Right forelimb (tissue), 1 donor: ENCODE results near the gene PRDM7.
A peak's percentile ranks its signal among the peaks of the same experiment; 100 is the strongest.
"Not testable (repeated sequence)": the region's sequence is repeated elsewhere in the genome, so short reads cannot be mapped to it uniquely, and the experiment has no call there.

Experiments used
- DNase-seq: peaks from one replicate; pipeline ENCODE4 v3.0.0-alpha.2; 2018

The PRDM7 gene

DNA sequence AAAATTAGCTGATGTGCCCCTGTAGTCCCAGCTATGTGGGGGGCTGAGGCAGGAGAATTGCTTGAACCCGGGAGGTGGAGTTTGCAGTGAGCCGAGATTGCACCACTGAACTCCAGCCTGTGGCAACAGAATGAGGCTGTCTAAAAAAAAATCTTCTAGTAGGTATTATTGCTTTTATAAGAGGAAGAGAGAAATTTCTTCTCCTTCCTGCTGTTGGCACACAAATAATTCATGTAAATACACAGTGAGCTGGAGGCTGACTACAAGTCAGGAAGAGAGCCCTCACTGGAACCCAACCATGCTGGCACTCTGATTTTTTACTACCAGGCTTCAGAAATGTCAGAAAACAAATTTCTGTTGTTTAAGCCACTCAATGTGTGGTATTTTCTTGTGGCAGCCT lies 6.7 kb downstream of the PRDM7 start:
- no peak for DNase-seq

DNA sequence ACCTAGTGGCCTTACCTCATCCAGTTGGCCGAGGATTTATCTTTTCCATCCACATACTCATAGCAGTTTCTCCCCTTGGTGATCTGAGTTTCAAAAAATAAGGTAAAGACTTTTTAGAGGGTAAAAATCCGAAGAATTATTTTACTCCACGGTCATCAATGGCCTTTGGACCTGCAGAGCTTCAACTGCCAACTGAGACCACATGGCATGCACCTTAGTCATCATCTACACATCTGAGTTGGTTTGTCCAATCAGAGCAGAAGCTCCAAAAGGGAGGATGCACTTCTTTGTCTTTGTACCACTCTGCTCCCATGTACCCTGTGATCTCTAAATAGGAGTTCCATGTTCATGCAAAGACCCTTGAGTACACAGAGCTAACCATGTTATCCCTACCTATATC lies 15.7 kb downstream of the PRDM7 start:
- no peak for DNase-seq

DNA sequence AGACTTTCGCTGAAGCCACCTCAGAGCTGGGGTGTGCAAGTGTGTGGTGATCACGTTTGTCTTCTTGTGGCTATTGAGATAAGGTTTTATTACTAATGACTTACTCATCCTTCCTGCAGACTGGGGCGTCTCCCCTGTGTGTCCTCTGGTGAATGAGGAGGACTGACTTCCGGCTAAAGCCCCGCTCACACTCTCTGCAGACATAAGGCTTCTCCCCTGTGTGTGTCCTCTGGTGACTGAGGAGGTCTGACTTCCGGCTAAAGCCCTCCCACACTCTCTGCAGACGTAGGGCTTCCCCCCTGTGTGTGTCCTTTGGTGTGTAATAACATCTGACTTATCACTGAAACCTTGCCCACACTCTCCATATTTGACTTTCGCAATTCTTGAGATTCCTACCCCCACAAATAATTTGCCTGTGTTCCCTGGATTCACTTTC lies 19.4 kb downstream of the PRDM7 start:
- no peak for DNase-seq

DNA sequence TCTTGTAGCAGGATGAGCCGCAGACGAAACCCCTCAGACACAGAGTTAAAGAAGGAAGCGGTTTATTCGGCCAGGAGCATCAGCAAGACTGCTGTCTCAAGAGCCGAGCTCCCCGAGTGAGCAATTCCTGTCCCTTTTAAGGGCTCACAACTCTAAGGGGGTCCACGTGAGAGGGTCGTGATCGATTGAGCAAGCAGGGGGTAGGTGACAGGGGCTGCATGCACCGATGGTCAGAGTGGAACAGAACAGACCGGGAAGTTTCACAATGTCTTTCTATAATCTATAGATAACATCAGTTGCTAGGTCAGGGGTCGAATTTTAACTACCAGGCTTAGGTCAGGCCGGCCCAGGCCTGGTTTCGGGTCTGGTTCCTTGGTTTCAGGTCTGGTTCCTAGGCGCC lies 20.6 kb downstream of the PRDM7 start:
- not testable (repeated sequence) for DNase-seq

DNA sequence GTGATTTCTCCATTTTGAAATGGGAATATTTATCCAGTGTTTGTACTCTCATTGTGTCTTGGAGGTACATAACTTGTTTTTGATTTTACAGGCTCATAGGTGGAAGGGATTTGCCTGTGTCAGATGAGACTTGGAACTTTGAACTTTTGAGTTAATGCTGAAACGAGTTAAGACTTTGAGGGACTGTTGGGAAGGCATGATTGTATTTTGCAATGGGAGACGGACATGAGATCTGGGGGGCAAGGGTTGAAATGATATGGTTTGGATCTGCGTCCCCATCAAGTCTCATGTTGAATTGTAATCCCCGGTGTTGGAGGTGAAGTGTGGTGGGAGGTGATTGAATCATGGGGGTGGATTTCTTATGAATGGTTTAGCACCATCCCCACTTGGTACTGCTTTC lies 21.8 kb downstream of the PRDM7 start:
- no peak for DNase-seq

DNA sequence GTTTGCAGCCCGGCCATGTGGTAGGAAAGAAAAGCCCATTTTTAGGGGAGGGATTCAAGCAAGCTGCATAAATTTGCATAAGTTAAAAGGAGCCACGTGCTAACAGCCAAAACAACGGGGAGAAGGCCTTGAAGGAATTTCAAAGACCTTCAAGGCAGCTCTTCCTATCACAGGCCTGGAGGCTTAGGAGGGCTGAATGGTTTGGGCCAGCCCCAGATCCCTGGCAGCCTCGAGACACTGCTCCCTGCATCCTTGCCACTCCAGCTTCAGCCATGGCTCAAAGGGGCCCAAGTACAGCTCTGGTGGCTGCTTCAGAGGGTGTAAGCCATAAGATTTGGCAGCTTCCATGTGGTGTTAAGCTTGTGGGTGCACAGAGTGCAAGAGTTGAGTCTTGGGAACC lies 22.6 kb downstream of the PRDM7 start:
- no peak for DNase-seq

DNA sequence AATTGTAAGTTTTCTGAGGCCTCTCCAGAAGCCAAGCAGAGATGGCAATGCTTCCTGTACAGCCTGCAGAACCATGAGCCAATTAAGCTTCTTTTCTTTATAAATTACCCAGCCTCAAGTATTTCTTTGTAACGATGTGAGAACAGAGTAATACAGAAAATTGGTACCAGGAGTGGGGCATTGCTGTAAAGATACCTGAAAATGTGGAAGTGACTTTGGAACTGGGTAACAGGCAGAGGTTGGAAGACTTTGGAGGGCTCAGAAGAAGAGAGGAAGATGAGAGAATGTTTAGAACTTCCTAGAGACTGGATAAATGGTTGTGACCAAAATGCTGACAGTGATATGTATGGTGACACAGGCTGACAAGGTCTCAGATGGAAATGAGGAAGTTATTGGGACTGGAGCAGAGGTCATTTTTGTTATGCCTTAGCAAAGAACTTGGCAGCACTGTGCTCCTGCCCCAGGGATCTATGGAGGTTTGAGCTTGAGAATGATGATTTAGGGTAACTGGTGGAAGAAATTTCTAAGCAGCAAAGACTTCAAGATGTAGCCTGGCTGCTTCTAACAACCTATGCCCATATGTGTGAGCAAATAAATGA lies 23.1 kb downstream of the PRDM7 start:
- no peak for DNase-seq

DNA sequence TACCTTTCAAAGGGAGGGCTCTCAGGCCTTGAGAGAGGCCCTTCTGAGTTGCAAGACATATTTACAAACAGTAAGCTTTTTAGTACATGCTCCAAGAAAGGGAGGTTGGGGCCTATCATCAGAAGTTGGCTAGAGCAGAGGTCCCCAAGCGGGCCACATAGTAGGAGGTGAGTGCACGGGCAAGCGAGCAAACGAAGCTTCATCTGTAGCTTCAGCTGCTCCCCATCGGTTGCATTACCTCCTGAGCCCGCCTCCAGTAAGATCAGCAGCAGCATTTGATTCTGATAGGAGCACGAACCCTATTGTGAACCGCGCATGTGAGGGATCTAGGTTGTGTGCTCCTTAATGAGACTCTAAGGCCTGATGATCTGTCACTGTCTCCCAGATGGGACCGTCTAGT lies 26.2 kb downstream of the PRDM7 start:
- DNase-seq: no peak

DNA sequence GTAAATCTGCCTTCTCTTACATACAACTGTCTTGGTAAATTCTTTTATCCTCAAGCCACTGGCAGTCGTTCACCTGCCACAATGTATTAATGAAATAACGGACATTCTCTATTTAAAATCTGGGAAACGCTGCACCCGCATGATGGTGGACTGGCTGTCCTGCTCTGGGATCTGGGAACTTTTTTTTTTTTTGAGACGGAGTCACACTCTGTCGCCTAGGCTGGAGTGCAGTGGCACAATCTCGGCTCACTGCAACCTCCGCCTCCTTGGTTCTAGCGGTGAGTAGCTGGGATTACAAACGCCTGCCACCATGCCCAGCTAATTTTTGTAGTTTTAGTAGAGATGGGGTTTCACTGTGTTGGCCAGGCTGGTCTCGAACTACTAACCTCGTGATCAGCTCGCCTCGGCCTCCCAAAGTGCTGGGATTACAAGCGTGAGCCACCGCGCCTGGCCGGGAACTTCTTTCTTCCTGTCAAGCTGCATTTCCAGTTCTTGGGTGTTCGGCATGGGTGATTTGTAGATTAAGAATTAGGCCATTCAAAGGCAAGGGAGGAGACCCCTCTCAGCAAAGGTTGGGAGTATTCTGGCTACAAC lies 28.3 kb downstream of the PRDM7 start:
- DNase-seq: no peak

DNA sequence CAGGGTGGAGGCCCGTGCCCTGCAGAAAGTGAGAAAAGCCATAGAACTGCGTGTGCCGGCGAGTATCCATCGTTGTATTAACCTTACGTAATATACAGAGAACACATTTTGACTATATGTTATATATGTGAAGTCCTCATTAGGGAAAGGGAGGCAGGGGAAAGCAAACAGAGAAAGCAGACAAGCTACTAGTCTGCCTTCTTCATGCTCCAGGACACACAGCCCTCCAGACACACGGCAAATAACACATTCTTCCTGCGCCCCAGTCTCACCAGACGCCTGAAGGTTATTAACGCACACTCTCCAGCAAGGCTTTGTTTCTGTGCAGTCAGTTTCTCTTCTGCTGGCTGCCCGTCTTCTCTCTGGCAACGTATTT lies 28.8 kb downstream of the PRDM7 start:
- DNase-seq: no peak

DNA sequence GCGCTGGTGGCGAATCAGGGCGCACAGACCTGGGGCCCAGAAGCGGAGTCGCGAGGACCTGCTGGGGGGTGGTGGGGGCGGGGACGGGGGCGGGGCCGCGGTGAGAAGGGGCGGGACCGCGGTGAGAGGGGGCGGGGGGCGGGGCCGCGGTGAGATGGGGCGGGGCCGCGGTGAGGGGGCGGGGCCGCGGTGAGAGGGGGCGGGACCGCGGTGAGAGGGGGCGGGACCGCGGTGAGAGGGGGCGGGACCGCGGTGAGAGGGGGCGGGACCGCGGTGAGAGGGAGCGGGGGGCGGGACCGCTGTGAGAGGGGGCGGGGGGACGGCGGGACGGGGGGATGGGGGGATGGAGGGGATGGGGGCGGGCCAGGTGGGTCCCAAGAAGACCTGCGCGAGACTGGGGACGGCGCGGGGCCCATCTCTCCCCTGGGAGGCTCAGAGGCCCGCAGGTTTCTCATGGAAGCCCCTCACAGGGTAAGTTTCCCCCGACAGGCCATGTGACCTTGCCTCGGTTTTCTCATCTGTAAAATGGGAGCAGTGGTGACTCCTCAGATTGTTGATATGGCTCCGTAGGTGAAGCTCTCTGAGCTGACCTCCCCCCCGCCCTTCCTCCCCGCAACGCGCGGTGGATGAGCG lies 29.3 kb downstream of the PRDM7 start:
- DNase-seq: no peak

DNA sequence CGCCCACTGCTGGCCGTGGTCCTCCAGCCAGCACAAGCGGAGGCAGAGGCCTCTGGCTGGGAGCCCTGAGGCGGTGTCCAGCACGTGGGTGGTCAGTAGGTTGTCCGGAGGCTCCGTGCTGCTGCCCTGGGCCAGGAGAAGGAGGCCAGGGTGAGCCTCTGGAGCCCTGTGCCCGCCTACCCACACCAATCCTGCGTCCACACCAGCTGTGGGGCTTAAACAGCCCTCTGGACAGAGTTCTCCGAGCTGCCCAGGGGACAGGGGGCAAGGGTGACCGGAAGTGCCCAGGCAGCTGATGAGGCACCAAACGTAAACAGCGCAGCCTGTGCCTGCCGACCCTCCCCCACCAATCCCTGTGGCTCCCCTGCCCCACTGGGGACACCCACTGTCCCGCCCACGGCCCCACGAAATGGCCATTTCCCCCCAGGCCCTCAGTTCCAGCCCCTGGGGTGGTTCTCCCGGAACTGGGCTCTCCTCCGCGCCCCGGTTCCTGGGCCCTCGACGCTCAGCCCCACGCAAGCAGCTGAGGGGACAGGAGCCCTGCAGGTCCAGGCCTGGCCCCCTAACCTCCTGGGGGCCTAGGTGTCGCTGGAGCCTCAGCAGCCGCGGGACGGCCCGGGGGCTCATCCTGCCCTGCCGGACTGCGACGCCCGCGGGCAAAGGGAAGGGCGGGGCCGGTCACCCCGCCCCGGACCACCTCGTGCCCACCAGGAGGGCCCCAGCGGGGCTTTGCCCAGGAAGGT lies 30.0 kb downstream of the PRDM7 start:
- DNase-seq: peak; percentile 77

DNA sequence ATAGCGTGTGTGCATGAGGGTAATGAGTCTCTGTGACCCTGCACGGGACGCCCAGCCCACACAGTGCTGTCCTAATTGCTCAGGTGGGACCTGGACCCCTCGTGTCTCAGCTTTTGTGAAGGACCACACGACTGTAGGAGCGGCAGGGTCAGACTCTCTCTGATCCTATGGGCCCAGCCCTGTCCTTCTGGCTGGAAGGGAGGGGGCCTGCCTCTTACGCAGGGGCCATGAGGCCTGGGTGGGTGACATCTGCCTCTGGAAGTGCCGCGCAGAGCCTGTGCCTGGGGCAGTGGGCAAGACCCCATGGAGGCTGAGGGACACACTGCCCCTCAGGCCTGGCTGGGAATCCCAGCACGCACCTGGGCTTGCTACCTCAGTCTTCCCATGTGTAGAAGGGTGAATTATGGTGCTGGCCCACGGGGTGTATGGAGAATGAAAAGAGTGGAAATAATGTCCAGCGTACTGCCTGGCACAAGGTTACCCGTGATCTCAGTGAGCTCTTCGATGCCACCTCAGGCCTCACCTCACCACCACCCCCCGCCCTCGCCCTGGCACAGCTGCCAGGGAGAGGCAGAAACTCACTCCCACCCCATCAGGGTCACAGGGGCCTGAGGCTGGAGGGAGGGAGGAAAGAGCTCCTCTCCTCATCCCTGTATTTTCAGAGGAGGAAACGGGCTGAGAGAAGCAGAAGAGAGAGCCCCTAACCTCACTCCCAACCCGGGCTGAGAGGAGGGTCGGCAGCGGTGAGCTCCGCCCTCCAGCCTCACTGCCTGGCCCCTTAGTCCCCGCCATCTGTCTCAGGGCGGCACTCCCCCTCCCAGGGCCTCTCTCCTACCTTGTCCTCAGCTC lies 30.8 kb downstream of the PRDM7 start:
- DNase-seq: no peak

DNA sequence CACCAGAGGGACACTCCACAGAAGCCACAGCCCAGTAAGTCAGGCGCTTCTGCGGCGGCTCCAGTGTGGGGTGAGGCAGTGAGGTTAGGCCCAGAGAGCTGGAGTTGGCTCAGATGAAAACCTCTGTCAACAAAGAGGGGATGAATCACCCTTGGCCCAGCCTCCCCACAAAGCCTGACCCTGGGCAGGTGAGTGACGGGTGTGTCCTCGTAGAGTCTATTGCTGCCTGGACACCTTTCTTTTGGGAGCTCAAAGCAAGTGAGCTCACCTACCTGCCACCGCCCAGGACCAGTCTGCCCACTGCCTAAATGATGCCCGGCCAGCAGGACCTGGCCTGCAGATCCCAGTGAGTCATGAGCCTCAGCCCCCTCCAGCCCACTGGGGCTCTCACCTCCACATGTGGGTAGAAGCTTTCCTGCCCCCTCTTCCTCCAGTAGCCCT lies 33.0 kb downstream of the PRDM7 start:
- no peak for DNase-seq

DNA sequence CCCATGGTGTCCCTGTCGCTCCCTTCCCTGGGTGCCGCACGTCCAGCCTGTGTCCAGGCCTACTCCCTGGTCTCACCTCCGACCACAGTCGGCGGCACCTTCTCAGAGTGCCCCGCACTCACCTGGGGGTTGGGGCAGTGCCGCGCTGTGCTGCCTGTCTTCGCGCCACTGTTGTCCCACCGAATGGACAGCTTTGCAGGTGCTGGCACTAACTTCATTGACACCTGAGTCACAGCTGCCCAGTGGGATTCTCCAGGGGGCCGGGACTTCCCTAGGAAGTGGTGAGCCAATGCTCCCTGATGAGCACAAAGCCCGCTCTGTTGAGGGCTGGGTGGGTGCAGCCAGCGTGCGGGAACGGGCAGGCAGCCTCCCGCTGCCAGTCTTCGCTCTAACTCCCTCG lies 33.6 kb downstream of the PRDM7 start:
- DNase-seq: no peak

DNA sequence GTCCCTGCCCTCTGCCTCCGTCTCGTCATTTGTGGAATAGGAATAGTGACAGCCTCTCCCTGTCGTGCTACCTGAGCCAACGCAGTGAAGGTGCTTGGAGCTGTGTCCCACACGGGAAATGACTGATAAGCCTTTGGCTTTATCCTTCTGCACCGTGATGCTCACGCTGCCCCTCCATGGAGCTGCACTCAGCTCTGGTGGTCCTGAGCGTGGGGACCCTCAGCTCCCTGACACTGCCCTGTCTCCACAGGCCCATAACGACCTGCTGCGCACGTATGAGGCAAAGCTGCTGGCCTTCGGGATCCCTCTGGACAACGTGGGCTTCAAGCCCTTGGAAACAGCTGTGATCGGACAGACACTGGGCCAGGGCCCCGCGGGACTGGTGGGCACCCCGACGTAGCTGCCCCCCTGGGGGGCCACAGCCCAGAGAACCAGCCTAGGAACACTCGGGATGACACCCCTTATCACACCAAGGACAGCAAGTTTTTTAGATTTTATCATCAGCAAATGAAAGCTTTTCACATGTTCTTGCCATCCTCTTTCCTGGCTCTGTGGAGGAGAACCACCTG lies 34.1 kb downstream of the PRDM7 start:
- DNase-seq: no peak

DNA sequence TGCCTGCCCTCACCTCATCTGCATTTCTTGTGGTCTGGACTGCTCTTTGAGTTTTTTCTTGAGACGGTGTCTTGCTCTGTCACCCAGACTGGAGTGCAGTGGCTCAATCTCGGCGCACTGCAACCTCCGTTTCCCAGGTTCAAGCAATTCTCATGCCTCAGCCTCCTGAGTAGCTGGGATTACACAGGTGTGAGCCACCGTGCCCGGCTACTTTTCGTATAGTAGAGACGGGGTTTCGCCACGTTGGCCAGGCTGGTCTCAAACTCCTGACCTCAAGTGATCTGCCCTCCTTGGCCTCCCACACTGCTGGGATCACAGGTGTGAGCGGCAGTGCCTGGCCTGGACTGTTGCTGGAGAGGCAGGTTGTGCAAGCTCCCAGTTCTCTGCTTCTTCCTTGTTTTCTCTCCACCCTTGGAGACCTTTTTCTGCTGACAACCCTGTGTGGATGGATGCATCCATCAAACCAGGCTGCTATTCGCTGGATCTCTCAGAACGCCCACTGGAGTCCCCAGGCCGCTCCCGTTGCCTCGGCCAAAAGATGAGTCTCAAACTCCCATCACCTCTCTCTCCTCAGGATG lies 35.1 kb downstream of the PRDM7 start:
- peak; percentile 24 for DNase-seq

DNA sequence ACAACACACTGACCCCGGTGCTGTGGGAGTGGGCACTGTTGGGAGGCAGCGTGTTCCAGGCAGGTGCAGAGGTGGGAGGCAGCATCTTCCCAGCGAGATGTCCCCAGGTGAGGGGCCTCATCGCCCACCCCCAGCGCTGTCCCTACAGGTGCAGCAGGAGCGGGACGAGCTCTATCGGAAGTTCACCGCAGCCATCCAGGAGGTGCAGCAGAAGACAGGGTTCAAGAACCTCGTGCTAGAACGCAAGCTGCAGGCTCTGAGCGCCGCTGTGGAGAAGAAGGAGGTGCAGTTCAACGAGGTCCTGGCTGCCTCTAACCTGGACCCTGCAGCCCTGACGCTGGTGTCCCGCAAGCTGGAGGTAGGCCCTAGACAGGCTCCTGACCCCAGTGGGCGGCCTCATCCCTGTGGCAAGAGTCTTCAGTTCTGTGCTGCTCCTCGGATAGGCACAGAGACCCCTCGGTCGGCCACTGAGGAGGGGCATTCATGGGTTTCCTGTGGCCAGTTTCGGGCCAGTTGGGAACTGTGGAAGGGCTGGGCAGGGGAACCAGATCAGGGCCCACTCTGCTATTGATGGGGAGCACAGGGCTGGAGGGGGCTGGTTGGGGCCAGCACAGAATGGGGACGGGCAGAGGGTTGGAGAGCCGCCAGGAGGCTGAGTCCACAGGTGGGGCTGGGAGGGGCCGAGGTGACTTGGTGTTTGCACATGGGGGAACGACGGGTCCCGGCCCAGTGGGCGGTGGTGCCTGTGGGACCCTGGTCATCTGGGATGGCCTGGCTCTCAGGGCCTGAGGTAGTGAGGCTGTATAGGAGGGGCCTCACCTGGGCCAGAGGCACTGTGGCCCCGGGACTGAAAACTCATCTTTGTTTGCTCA lies 36.7 kb downstream of the PRDM7 start:
- DNase-seq: no peak

DNA sequence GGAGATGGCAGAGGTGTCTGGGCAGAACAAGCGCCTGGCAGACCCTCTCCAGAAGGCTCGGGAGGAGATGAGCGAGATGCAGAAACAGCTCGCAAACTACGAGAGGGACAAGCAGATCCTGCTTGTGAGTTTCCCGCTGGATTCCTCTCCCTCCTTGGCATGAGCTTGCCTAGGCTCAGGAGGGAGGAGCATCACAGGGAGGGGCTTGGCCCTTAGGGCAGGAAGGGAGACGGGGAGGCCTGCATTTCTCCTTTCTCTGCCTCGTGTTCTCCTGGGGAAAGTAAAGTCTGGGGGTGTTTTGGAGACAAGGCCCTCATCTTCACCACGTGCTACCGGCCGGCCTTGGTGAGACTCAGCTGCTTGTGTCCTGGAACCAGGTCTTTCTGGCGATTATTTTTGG lies 39.9 kb downstream of the PRDM7 start:
- no peak for DNase-seq

DNA sequence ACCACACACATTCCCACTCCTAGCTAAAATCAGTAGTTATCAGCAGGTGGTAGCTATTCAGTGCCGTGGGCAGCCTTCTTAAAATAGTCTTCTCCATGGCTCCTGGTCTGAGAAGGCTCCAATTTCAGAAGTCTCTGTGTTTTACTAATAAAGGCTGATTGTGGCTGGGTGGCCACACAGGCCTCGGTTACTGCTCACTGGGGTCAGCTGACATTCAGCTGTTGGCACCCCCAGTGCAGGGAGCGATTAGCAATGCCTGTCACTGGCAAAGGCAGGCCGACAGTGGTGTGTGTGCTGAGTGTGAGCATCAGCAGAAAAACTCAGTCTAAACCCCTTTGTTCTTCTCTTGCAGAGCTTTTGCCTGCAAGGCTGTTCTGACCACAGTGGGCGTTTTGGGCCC lies 41.2 kb downstream of the PRDM7 start:
- DNase-seq: no peak

DNA sequence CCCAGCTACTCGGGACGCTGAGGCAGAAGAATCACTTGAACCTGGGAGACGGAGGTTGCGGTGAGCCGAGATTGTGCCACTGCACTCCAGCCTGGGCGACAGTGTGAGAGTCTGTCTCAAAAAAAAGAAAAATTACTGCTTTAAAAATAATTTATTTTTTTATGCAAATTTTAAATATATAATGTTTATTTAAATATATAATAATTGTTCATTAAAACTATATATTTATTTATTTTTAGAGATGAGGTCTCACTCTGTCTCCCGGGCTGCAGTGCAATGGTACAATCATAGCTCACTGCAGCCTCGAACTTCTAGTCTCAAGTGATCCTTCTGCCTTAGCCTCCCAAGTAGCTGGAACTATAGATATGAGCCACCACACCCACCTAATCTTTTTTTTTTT lies 42.6 kb downstream of the PRDM7 start:
- DNase-seq: no peak
